ENCODE results near the gene RGS14. TPM values are rescaled to one million over a fixed set of nuclear protein-coding genes. Genes with fewer than 3 reads are reported as not detected.
A peak's percentile ranks its signal among the peaks of the same experiment; 100 is the strongest.

RGS14 gene
- polyA plus RNA-seq (ENCODE audit: insufficient read length) = 11.1 TPM
- long read RNA-seq, donor 1, transcript RGS14-207 (4 exons, 590 nt) = major isoform, 5 of 16 reads
- long read RNA-seq, donor 1, partial matches to known transcripts = 7 of 16 reads
- long read RNA-seq, donor 1, other reads (novel, unspliced or antisense) = 0 of 16 reads
- long read RNA-seq, donor 2, partial matches to known transcripts = 0 of 4 reads
- long read RNA-seq, donor 2, other reads (novel, unspliced or antisense) = 0 of 4 reads
- long read RNA-seq, donor 3, partial matches to known transcripts = 0 of 2 reads
- long read RNA-seq, donor 3, other reads (novel, unspliced or antisense) = 0 of 2 reads
- long read RNA-seq, donor 4, partial matches to known transcripts = 0 of 3 reads
- long read RNA-seq, donor 4, other reads (novel, unspliced or antisense) = 0 of 3 reads
- long read RNA-seq, donor 5, transcript RGS14-207 (4 exons, 590 nt) = major isoform, 9 of 14 reads
- long read RNA-seq, donor 5, partial matches to known transcripts = 0 of 14 reads
- long read RNA-seq, donor 5, other reads (novel, unspliced or antisense) = 0 of 14 reads
- long read RNA-seq, donor 6, partial matches to known transcripts = 0 of 6 reads
- long read RNA-seq, donor 6, other reads (novel, unspliced or antisense) = 0 of 6 reads
- long read RNA-seq, donor 7, partial matches to known transcripts = 0 of 7 reads
- long read RNA-seq, donor 7, other reads (novel, unspliced or antisense) = 0 of 7 reads
- long read RNA-seq, donor 8, partial matches to known transcripts = 0 of 1 reads
- long read RNA-seq, donor 8, other reads (novel, unspliced or antisense) = 0 of 1 reads

GRCh38 chr5:177357459-177358351 is at the start of gene RGS14:
TSS of gene RGS14 (plus strand) at chr5:177357924. CDS start at chr5:177358025, 101 bp downstream.
- no peak for DNase-seq

- DNase-seq = no peak
Observed at GRCh38 chr5:177308740-177309139, 49.0 kb upstream of the RGS14 start.

- DNase-seq = peak; percentile 44
Observed at GRCh38 chr5:177309351-177310191, 48.2 kb upstream of the RGS14 start.

GRCh38 chr5:177310332-177310731 is 47.4 kb upstream of the RGS14 start:
- no peak for DNase-seq

- DNase-seq = no peak
Observed at GRCh38 chr5:177310757-177311391, 46.9 kb upstream of the RGS14 start.

GRCh38 chr5:177311392-177311722 is 46.4 kb upstream of the RGS14 start:
- DNase-seq = no peak

- peak; percentile 96 for DNase-seq
Observed at GRCh38 chr5:177311723-177312648, 45.7 kb upstream of the RGS14 start, which contains the start of gene MXD3. TSS of gene MXD3 (minus strand) at chr5:177311898. CDS start at chr5:177311830, 68 bp downstream.

GRCh38 chr5:177312649-177313181 is 45.0 kb upstream of the RGS14 start:
- no peak for DNase-seq

- no peak for DNase-seq
Observed at GRCh38 chr5:177313561-177314259, 44.0 kb upstream of the RGS14 start.

GRCh38 chr5:177314376-177315342 is 43.1 kb upstream of the RGS14 start:
- no peak for DNase-seq

- DNase-seq = no peak
Observed at GRCh38 chr5:177315411-177315810, 42.3 kb upstream of the RGS14 start.

- DNase-seq = no peak
Observed at GRCh38 chr5:177316005-177316404, 41.7 kb upstream of the RGS14 start.

- peak; percentile 66 for DNase-seq
Observed at GRCh38 chr5:177317959-177318377, 39.8 kb upstream of the RGS14 start.

- no peak for DNase-seq
Observed at GRCh38 chr5:177319913-177320588, 37.7 kb upstream of the RGS14 start.

GRCh38 chr5:177320879-177321278 is 36.8 kb upstream of the RGS14 start:
- DNase-seq = no peak

GRCh38 chr5:177325868-177326381 is 31.8 kb upstream of the RGS14 start:
- no peak for DNase-seq
